ENCODE data around the gene CDH16.

Gene CDH16

DNA sequence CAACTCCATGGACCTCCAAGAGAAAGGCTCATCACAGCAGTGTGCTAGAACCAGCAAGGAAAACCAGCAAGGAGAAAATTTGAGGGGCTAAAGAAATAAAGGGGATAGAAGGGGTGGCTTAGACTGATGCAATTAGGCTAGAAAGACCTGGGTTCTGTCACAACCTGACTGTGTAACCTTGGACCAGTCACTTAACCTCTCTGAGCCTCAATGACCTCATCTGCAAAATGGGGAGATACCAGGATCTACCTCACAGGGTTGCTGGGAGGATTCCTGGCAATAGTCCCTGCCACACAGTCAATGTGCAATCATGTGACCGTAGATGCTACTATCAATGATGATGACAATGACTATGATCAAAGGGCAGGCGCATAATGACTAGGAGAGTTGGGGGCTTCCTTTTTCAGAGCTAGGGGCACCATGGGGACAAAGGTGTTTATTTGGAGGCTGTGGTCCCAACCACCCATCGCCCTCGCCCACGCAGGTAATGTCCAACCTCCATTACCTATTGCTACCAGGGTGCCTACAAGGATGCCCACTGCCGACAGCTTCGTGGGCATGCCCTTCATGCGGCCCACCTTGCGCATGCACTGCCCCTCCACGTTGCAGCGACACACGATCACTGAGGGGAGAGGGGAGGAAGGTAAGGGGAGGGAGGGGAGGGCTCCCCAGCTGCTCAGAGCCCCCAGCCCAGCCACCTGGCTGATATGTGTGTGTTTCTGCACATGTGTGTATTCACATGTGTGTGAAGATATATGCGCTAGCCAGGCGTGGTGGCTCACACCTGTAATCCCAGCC lies 9.7 kb downstream of the CDH16 start:
- Histone ChIP-seq H3K23ac (ENCODE audit: low read depth, low read length, poor library complexity) (no peak overlapping the region), H2BK15ac (ENCODE audit: low read length) (no peak overlapping the region), H3K4me3 (ENCODE audit: low read length in 2 of 2) (no peak overlapping the region), H3K4me2 (ENCODE audit: insufficient read depth, low read length, poor library complexity, severe bottlenecking) (no peak overlapping the region), H3K9me3 (replicated peaks in 1 of 2; ENCODE audit: control insufficient read depth in 2 of 2, insufficient read depth in 1 of 2, low read depth in 1 of 2, low read length in 2 of 2) (peaks cover 0 to 1% of the 10 kb centered on the region in 2 donors), H3K14ac (ENCODE audit: low read length) (no peak overlapping the region), H3K36me3 (replicated peaks in 1 of 2; ENCODE audit: control insufficient read depth in 2 of 2, insufficient read depth in 2 of 2, low read length in 2 of 2) (no peaks in the 10 kb centered on the region), H3K4me1 (ENCODE audit: control insufficient read depth in 2 of 2, insufficient read depth in 1 of 2, low read depth in 1 of 2, low read length in 2 of 2) (peaks cover 0 to 8% of the 10 kb centered on the region in 2 donors), H3K4ac (ENCODE audit: low read length) (no peak overlapping the region), H2BK12ac (ENCODE audit: low read length) (no peak overlapping the region), H4K8ac (ENCODE audit: low read depth, low read length) (no peak overlapping the region), H3K27me3 (ENCODE audit: control insufficient read depth in 3 of 3, insufficient read depth in 3 of 3, low read depth in 1 of 3, low read length in 3 of 3) (peaks cover 0 to 48% (median 0%) of the 10 kb centered on the region in 3 experiments), H3K18ac (ENCODE audit: low read length) (no peak overlapping the region), H3K79me1 (ENCODE audit: low read depth, low read length) (no peaks in the 10 kb centered on the region), H4K91ac (ENCODE audit: low read depth, low read length, poor library complexity) (no peak overlapping the region), H3K27ac (replicated peaks; ENCODE audit: low read length) (no peak overlapping the region), H2BK5ac (ENCODE audit: low read length) (no peak overlapping the region), H2AFZ (ENCODE audit: low read length) (no peak overlapping the region), H3K9ac (ENCODE audit: low read depth, low read length, poor library complexity) (no peak overlapping the region), H2AK5ac (ENCODE audit: low read depth, low read length) (no peak overlapping the region), H2BK120ac (ENCODE audit: low read depth, low read length) (no peak overlapping the region)
- WGBS, 2 donors (ENCODE audit: extremely low coverage in 2 of 2, insufficient read length in 2 of 2, insufficient replicate concordance in 1 of 2), result no CpG with 5 or more reads among the region's 14 CpGs
- DNase-seq (ENCODE audit: low spot score), result no peak

DNA sequence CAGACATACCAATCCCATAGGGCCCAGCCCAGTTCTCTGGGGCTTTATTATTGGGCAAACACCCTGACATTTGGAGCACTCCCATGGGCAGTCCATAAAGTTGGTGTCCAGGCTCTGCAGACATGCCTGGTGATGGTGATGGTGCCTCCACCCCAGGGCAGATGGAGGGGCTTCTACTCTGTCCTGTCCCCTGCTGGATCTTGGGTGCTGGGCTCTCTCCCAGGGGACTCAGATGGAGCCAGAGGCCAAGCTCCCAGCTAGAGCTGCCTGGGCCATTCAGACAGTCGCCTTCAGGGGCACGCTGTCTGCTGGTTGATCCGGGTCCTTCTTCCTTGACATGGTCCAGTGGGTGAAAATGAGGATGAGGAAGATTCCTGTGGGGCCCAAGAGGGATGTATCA lies 10.6 kb downstream of the CDH16 start:
- Histone ChIP-seq H4K91ac (ENCODE audit: low read depth, low read length, poor library complexity) (no peak overlapping the region), H3K4me1 (ENCODE audit: control insufficient read depth in 2 of 2, insufficient read depth in 1 of 2, low read depth in 1 of 2, low read length in 2 of 2) (peaks cover 0 to 2% of the 10 kb centered on the region in 2 donors), H2AK5ac (ENCODE audit: low read depth, low read length) (no peak overlapping the region), H4K8ac (ENCODE audit: low read depth, low read length) (no peak overlapping the region), H3K27ac (replicated peaks; ENCODE audit: low read length) (no peak overlapping the region), H2BK5ac (ENCODE audit: low read length) (no peak overlapping the region), H3K14ac (ENCODE audit: low read length) (no peak overlapping the region), H3K4me2 (ENCODE audit: insufficient read depth, low read length, poor library complexity, severe bottlenecking) (no peak overlapping the region), H3K18ac (ENCODE audit: low read length) (no peak overlapping the region), H2BK15ac (ENCODE audit: low read length) (no peak overlapping the region), H3K9me3 (replicated peaks in 1 of 2; ENCODE audit: control insufficient read depth in 2 of 2, insufficient read depth in 1 of 2, low read depth in 1 of 2, low read length in 2 of 2) (peaks cover 0 to 1% of the 10 kb centered on the region in 2 donors), H3K27me3 (ENCODE audit: control insufficient read depth in 3 of 3, insufficient read depth in 3 of 3, low read depth in 1 of 3, low read length in 3 of 3) (peaks cover 0 to 56% (median 0%) of the 10 kb centered on the region in 3 experiments), H3K9ac (ENCODE audit: low read depth, low read length, poor library complexity) (no peak overlapping the region), H3K79me1 (ENCODE audit: low read depth, low read length) (no peaks in the 10 kb centered on the region), H2BK12ac (ENCODE audit: low read length) (no peak overlapping the region), H3K23ac (ENCODE audit: low read depth, low read length, poor library complexity) (no peak overlapping the region), H2BK120ac (ENCODE audit: low read depth, low read length) (no peak overlapping the region), H3K4me3 (ENCODE audit: low read length in 2 of 2) (no peak overlapping the region), H2AFZ (ENCODE audit: low read length) (no peak overlapping the region), H3K4ac (ENCODE audit: low read length) (no peak overlapping the region), H3K36me3 (replicated peaks in 1 of 2; ENCODE audit: control insufficient read depth in 2 of 2, insufficient read depth in 2 of 2, low read length in 2 of 2) (no peaks in the 10 kb centered on the region)
- no CpG with 5 or more reads among the region's 3 CpGs for WGBS, 2 donors (ENCODE audit: extremely low coverage in 2 of 2, insufficient read length in 2 of 2, insufficient replicate concordance in 1 of 2)
- no peak for DNase-seq (ENCODE audit: low spot score)

GRCh38 chr16:66906916-66907836 lies 11.5 kb downstream of the CDH16 start:
- H2BK15ac ChIP-seq (ENCODE audit: low read length), result no peak overlapping the region
- H2BK120ac ChIP-seq (ENCODE audit: low read depth, low read length), result no peak overlapping the region
- H2AK5ac ChIP-seq (ENCODE audit: low read depth, low read length), result no peak overlapping the region
- H3K36me3 ChIP-seq (replicated peaks in 1 of 2; ENCODE audit: control insufficient read depth in 2 of 2, insufficient read depth in 2 of 2, low read length in 2 of 2), result no peaks in the 10 kb centered on the region
- DNase-seq (ENCODE audit: low spot score), result no peak
- H3K9ac ChIP-seq (ENCODE audit: low read depth, low read length, poor library complexity), result no peak overlapping the region
- H2BK5ac ChIP-seq (ENCODE audit: low read length), result peak overlapping the region; percentile 33
- no peak overlapping the region for H3K4me3 ChIP-seq (ENCODE audit: low read length in 2 of 2)
- H3K4me2 ChIP-seq (ENCODE audit: insufficient read depth, low read length, poor library complexity, severe bottlenecking), result no peak overlapping the region
- no peaks in the 10 kb centered on the region for H3K79me1 ChIP-seq (ENCODE audit: low read depth, low read length)
- H3K4me1 ChIP-seq (ENCODE audit: control insufficient read depth in 2 of 2, insufficient read depth in 1 of 2, low read depth in 1 of 2, low read length in 2 of 2), result no peaks in the 10 kb centered on the region
- H2BK12ac ChIP-seq (ENCODE audit: low read length), result no peak overlapping the region
- H3K9me3 ChIP-seq (replicated peaks in 1 of 2; ENCODE audit: control insufficient read depth in 2 of 2, insufficient read depth in 1 of 2, low read depth in 1 of 2, low read length in 2 of 2), result no peaks in the 10 kb centered on the region
- H4K91ac ChIP-seq (ENCODE audit: low read depth, low read length, poor library complexity), result no peak overlapping the region
- no peak overlapping the region for H3K4ac ChIP-seq (ENCODE audit: low read length)
- no peak overlapping the region for H3K14ac ChIP-seq (ENCODE audit: low read length)
- peaks cover 0 to 52% (median 0%) of the 10 kb centered on the region in 3 experiments for H3K27me3 ChIP-seq (ENCODE audit: control insufficient read depth in 3 of 3, insufficient read depth in 3 of 3, low read depth in 1 of 3, low read length in 3 of 3)
- no peak overlapping the region for H3K18ac ChIP-seq (ENCODE audit: low read length)
- no peak overlapping the region for H2AFZ ChIP-seq (ENCODE audit: low read length)
- no peak overlapping the region for H4K8ac ChIP-seq (ENCODE audit: low read depth, low read length)
- H3K27ac ChIP-seq (replicated peaks; ENCODE audit: low read length), result no peak overlapping the region
- peak overlapping the region; percentile 16 for H3K23ac ChIP-seq (ENCODE audit: low read depth, low read length, poor library complexity)
- WGBS, 2 donors (ENCODE audit: extremely low coverage in 2 of 2, insufficient read length in 2 of 2, insufficient replicate concordance in 1 of 2), result no CpG with 5 or more reads among the region's 7 CpGs

All from neuronal stem cell (in vitro differentiated cells).